ENCODE measurements around the gene GRIN2A.

DNA sequence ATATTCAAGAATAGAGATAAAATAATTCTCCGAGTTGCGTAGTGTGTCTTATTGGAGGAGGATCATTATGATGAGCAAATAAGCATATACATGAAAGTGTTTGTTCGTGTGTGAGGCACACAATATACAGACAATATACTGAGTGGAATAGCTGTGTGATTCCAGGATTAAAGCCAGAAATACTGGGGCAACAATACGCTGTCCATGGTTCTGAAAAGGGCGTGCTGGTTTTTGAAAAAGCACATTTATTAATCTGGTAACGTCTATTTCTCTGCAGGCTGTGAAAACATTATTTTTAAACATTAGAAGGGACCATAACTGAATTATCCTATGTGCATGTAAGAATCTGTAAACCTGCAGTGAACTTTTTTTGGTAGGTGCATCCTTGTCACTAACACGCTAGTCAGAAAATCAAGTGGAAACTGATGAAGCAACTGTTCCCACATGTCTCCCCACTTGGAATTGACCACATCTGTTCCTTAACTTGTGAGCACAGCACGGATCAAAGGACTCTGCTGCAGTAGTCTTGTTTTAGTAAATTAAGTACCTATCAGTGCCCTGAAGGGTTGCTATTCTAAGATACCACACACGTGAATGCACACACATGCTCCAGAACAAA is 346.0 kb downstream of the GRIN2A start:
- TF ChIP-seq, protein P1, sequence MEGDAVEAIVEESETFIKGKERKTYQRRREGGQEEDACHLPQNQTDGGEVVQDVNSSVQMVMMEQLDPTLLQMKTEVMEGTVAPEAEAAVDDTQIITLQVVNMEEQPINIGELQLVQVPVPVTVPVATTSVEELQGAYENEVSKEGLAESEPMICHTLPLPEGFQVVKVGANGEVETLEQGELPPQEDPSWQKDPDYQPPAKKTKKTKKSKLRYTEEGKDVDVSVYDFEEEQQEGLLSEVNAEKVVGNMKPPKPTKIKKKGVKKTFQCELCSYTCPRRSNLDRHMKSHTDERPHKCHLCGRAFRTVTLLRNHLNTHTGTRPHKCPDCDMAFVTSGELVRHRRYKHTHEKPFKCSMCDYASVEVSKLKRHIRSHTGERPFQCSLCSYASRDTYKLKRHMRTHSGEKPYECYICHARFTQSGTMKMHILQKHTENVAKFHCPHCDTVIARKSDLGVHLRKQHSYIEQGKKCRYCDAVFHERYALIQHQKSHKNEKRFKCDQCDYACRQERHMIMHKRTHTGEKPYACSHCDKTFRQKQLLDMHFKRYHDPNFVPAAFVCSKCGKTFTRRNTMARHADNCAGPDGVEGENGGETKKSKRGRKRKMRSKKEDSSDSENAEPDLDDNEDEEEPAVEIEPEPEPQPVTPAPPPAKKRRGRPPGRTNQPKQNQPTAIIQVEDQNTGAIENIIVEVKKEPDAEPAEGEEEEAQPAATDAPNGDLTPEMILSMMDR (IDR thresholded peaks at IDR 0.05; ENCODE audit: extremely low read depth in 1 of 2, insufficient read depth in 1 of 2, low read depth in 1 of 2, low read length in 2 of 2), result no peak
- TF ChIP-seq POLR2A (IDR thresholded peaks at IDR 0.05; ENCODE audit: low read depth, low read length) (no peak), POLR2AphosphoS5 (IDR thresholded peaks at IDR 0.05; ENCODE audit: insufficient read depth, low read depth, low read length) (no peak), JUN (IDR thresholded peaks at IDR 0.05; ENCODE audit: borderline replicate concordance, insufficient read depth, insufficient read length, low read depth) (no peak), EZH2 (IDR thresholded peaks at IDR 0.05; ENCODE audit: borderline replicate concordance, low read depth, low read length, severe bottlenecking) (no peak), FOS (IDR thresholded peaks at IDR 0.05; ENCODE audit: borderline replicate concordance, insufficient read depth, low read length) (no peak), MYC (IDR thresholded peaks at IDR 0.05; ENCODE audit: low read depth, low read length) (no peak), GATA2 (IDR thresholded peaks at IDR 0.05; ENCODE audit: insufficient read depth, insufficient read length, low read depth, low read length) (no peak)
- TF ChIP-seq, protein P2, sequence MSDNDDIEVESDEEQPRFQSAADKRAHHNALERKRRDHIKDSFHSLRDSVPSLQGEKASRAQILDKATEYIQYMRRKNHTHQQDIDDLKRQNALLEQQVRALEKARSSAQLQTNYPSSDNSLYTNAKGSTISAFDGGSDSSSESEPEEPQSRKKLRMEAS (IDR thresholded peaks at IDR 0.05; ENCODE audit: insufficient read depth, insufficient read length), result no peak
